Mononuclear cell (primary cell): ENCODE results near the gene COL15A1. TPM values are rescaled to one million over a fixed set of nuclear protein-coding genes. Genes with fewer than 3 reads are reported as not detected.

Source experiments
- H3K27me3 ChIP-seq: 2 replicates; pipeline ENCODE4 v1.6.0; 2011; ENCODE audit warnings: low read length, control low read depth; ENCODE audit not compliant: insufficient read depth
- H3K4me1 ChIP-seq: 2 replicates; pipeline ENCODE4 v1.5.1; 2011; ENCODE audit warnings: mild to moderate bottlenecking, low read length, control low read depth; ENCODE audit not compliant: insufficient read depth
- H3K4me3 ChIP-seq: 2 replicates; pipeline ENCODE4 v1.5.1; 2011; ENCODE audit warnings: mild to moderate bottlenecking, low read length, moderate library complexity
- H3K9me3 ChIP-seq: 2 replicates; pipeline ENCODE4 v1.5.1; 2011; ENCODE audit warnings: low read depth, mild to moderate bottlenecking, control low read depth, low read length
- total RNA-seq: library from RNA; depleted of rRNA; stranded (reverse); fragments of >200 nt; gene quantifications from one replicate; pipeline ENCODE4 v1.2.3, GENCODE V29; 2012

COL15A1 gene
- total RNA-seq, 1 donor: not detected

- Histone ChIP-seq H3K4me3 (no peak overlapping the region), H3K9me3 (no peaks in the 10 kb centered on the region), H3K4me1 (peaks cover 1% of the 10 kb centered on the region), H3K27me3 (peaks cover 2% of the 10 kb centered on the region)
Measured at GRCh38 chr9:98980291-98980690, 36.6 kb downstream of the COL15A1 start.

DNA sequence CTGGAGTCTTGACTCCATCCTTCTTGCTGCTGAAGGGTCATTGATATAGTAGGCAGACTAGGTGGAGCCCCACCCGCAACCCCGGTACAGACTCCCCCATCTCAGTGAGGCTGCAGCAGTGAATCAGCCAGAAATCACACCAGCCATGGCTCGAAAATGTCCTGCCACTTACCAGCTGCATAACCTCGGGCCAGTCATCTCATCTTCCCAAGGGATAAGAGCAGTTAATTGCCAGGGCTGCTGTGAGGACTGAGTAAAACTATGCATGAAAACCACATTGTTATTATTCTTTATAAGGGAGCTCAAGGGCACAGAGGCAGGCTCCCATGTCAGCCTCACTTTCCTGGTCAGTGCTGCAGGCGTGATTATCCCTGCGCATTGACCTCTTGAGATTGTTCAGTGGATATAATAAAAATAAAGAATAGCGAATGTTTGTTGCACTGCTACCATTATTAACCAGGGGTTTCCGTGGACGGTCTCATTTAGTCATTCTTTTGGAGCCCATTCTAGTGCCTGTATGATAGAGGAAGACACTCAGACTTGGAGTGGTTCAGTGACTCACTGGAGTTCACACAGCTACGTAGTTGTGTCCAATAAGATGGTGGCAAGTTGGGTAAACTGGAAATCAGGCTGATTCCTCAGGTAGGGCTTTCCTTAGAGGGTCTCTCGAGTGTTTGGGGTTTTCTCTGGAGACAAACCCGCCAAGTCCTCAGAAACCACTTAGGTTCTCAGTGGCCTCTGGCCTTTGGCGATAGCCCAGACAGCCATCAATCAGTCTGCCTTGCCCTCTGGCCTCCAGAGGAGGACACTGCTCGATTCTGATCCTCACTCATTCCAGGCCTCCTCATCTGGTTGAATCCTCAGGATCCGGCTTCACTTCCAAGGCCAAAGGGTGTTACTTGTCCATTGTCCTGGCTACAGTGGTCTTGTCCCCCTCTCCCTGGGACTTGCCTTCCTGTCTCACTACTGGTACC, 39.9 kb downstream of the COL15A1 start:
- Histone ChIP-seq H3K4me1 (no peaks in the 10 kb centered on the region), H3K9me3 (no peaks in the 10 kb centered on the region), H3K4me3 (no peak overlapping the region), H3K27me3 (no peaks in the 10 kb centered on the region)

DNA sequence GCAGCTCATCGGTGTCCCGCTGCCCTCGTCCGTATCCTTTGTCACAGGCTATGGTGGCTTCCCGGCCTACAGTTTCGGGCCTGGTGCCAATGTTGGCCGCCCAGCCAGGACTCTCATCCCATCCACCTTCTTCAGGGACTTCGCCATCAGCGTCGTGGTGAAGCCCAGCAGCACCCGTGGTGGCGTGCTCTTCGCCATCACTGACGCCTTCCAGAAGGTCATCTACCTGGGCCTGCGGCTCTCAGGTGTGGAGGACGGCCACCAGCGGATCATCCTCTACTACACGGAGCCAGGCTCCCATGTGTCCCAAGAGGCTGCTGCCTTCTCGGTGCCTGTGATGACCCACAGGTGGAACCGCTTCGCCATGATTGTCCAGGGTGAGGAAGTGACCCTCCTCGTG, 41.9 kb downstream of the COL15A1 start:
- no peak overlapping the region for H3K4me3 ChIP-seq
- no peaks in the 10 kb centered on the region for H3K9me3 ChIP-seq
- H3K4me1 ChIP-seq: no peaks in the 10 kb centered on the region
- H3K27me3 ChIP-seq: no peaks in the 10 kb centered on the region

GRCh38 chr9:98986866-98987651, 43.4 kb downstream of the COL15A1 start:
- Histone ChIP-seq H3K9me3 (no peaks in the 10 kb centered on the region), H3K27me3 (no peaks in the 10 kb centered on the region), H3K4me1 (no peaks in the 10 kb centered on the region), H3K4me3 (no peak overlapping the region)

- Histone ChIP-seq H3K4me1 (peaks cover 8% of the 10 kb centered on the region), H3K4me3 (no peak overlapping the region), H3K9me3 (no peaks in the 10 kb centered on the region), H3K27me3 (no peaks in the 10 kb centered on the region)
Measured at GRCh38 chr9:98989036-98990000, 45.6 kb downstream of the COL15A1 start.

GRCh38 chr9:98990181-98990870, 46.6 kb downstream of the COL15A1 start:
- Histone ChIP-seq H3K4me3 (no peak overlapping the region), H3K9me3 (no peaks in the 10 kb centered on the region), H3K27me3 (no peaks in the 10 kb centered on the region), H3K4me1 (peaks cover 8% of the 10 kb centered on the region)

- no peaks in the 10 kb centered on the region for H3K9me3 ChIP-seq
- H3K4me1 ChIP-seq: peaks cover 8% of the 10 kb centered on the region
- no peak overlapping the region for H3K4me3 ChIP-seq
- no peaks in the 10 kb centered on the region for H3K27me3 ChIP-seq
Measured at GRCh38 chr9:98992107-98992884, 48.6 kb downstream of the COL15A1 start.

GRCh38 chr9:98992885-98993569, 49.3 kb downstream of the COL15A1 start:
- no peak overlapping the region for H3K4me3 ChIP-seq
- no peaks in the 10 kb centered on the region for H3K27me3 ChIP-seq
- H3K4me1 ChIP-seq: peaks cover 8% of the 10 kb centered on the region
- no peaks in the 10 kb centered on the region for H3K9me3 ChIP-seq

DNA sequence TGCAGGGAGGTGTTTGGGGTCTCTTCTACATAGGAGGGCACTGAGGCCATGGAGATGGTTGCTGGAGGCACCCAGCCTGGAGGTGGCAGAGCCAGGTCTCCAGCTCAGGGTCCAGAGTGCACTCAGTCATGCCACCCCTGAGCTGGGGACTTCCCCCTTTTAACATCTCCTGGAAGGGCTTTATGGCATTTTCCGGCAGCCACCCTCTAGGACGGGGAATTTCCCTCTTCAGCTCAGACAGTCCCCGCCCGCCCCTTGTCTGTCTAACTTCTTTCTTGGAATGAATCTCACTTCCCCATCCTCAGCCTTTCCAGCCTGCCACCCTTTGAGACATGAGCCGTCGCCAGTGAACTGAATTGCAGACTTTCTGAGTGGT, 49.9 kb downstream of the COL15A1 start:
- Histone ChIP-seq H3K4me1 (peaks cover 8% of the 10 kb centered on the region), H3K4me3 (no peak overlapping the region), H3K27me3 (no peaks in the 10 kb centered on the region), H3K9me3 (no peaks in the 10 kb centered on the region)

- Histone ChIP-seq H3K27me3 (no peaks in the 10 kb centered on the region), H3K4me1 (peaks cover 8% of the 10 kb centered on the region), H3K9me3 (no peaks in the 10 kb centered on the region), H3K4me3 (no peak overlapping the region)
Measured at GRCh38 chr9:98994172-98995058, 50.7 kb downstream of the COL15A1 start.

GRCh38 chr9:98995059-98995671, 51.5 kb downstream of the COL15A1 start:
- Histone ChIP-seq H3K4me1 (peaks cover 8% of the 10 kb centered on the region), H3K4me3 (no peak overlapping the region), H3K27me3 (no peaks in the 10 kb centered on the region), H3K9me3 (no peaks in the 10 kb centered on the region)

DNA sequence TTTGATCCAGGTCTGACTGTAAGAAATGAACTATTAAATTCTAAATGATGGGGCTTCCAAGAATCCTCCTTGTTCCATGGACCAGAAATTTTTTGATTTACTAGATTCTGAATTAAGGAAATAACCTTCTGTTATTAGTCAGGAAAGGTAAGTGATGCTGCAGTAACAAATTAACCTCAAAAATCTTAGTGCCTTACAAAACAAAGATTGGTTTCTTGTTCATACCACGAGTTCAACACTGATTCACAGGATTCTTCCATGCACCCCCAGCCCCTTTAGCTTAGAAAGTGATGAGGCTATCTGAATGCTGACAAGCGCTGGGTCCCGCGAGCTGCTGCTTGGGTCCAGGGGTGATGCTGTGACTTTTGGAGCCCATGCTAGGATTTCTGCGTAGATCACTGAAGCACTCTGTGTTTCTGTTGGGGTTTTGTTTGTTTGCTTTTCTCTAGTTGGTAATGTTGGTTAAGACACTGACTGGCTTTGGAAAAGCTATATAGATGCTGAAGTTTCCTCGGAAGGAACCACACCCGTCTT, 52.3 kb downstream of the COL15A1 start:
- Histone ChIP-seq H3K9me3 (no peaks in the 10 kb centered on the region), H3K27me3 (no peaks in the 10 kb centered on the region), H3K4me1 (peaks cover 15% of the 10 kb centered on the region), H3K4me3 (no peak overlapping the region)
